Ureter (tissue), 1 donor: Measurements from ENCODE around the gene SGPL1. TPM values are rescaled to one million over a fixed set of nuclear protein-coding genes. Genes with fewer than 3 reads are reported as not detected.

Experiments
- DNase-seq: peaks from one replicate; pipeline ENCODE4 v3.0.0-alpha.2; 2020; ENCODE audit warnings: low spot score
- total RNA-seq: library from RNA; stranded (reverse); gene quantifications from one replicate; pipeline ENCODE4 v1.2.4, GENCODE V29; 2023
- donor health status: DM: yes; HTN: yes; CAD: no.

SGPL1 gene
- total RNA-seq, 1 donor from 2014 or later = 180 TPM

- DNase-seq = no peak
These were observed 69.0 kb downstream of the SGPL1 start for GRCh38 chr10:70884741-70885140.

DNA sequence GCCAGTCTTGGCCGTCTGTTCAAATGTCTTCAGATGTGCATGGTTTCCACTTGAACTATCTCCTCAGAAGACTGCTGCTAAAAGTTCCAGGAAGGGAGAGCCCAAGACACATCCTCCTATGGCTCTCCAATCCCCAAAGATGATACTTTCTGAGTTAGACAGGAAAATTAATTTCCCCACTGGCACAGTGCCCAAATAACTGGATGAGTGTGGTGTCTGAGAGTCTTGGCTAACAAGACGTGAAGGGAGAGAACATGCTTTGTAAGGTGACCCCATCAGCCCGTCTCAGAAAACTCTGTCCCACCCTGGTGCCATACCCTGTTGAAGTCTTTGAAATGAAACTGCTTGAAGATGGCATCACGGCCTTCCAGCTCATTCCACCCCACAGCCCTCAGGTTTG is 69.7 kb downstream of the SGPL1 start:
- DNase-seq = no peak

GRCh38 chr10:70885931-70886903 is 70.5 kb downstream of the SGPL1 start:
- DNase-seq = no peak

GRCh38 chr10:70886921-70887665 is 71.3 kb downstream of the SGPL1 start:
- no peak for DNase-seq

DNA sequence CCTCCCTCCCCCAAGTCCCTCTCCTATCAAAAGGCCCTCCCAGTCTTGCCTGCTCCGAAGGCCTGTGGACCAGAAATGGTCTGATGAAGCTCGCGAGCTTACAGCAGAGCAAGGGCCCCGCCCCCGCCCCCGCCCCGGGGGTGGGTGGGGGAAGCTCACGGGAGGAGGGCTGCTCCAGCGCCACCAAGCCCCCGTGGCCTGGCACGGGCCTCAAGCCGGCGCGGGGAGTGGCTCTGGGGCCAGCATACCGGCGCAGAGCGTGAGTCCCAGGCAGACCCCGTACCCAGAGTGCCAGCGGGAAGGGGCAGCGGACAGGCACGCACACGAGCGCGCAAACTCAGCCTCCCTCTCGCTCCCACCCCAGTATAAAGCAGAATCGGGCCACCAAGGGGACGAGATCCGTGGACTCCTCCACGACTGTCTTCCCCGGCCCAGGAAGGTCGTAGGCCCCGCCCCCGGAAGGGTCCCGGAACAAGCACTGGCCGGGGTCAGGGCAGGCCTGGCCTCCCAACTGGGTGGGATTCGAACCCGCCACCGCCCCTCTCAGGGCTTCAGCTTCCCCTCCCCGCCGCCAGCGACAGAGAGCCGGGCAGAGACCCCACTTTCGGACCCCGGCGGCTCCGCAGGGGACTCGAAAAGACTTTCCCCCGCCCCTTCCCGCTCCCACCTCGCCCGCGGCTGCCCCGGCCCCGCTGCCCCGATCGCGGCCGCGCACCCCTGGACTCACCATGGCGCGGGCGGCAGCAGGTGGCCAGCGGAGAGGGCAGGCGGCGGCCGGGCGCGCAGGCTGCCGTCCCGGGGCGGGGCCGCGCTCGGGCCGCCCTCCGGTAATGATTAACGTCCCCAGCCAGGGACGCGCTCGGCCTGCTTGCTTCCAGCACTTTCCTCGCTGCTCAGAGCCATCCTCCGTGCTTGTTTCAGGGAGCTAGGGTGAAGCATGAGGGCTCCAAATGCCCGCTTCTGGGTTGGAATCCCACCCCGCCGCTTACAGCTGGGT is 72.4 kb downstream of the SGPL1 start, which contains the start of gene PCBD1:
Gene PCBD1, minus strand, starts transcription at position 762 of the 997 bp plus-strand sequence. Its CDS starts 32 bp downstream, at position 730.
- peak; percentile 78 for DNase-seq

DNA sequence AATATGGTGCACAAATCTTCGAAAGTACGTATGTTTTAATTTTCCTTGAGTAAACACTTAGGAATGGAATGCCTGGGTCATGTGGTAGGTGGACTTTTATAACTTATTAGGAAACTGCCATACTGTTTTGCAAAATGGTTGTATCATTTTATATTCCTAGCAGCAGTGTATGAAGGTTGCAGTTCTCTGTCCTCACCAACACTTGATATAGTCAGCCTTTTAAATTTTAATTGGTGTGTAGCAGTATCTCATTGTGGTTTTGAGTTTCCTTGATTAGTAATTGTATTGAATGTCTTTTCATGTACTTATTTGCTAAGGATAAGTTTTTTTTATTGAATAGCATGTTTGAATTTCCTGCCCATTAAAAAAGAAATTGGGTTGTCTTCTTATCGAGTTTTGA is 73.5 kb downstream of the SGPL1 start:
- no peak for DNase-seq

DNA sequence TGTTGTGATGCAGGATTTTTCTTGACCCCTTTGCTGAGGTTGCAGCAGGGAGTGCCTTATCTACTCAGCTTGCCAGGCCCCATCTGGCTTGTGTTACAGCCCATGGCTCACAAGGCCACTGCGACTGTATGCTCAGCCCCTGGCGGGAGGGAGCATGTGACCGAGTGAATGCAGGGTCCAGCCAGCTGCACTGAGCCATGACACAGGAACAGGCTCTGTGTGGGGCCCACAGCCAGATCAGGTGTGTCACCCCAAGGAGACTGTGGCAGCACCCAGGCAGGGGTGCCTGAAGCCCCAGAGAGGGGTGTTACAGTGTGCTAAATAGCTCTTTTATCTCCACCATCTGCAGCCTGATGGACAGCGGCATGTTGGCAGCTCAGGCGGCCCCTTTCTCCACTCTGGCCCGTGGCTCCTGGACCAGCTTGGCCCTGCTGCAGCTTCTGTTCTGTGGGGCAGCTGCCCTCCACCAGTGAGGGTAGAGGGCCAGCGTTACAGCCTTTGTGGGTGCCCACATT is 75.2 kb downstream of the SGPL1 start:
- DNase-seq = no peak

DNA sequence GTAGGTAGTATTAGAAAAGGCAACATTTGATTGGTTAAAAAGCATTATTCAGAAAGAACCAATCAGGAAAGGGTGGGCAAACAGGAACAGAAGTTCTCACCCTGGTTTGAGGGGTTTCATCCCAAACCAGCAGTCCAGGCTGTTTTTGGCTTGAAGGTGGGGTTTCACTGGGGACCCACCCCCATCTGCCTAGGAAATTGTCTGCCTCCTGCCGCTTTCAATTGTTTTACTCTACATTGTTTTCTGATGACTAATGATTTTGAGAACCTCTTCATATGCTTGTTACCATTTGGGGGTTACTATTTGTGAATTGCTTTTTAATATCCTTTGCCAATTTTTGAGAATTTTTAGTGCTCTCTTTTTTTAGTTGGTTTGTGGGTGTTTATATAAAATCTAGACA is 75.9 kb downstream of the SGPL1 start:
- DNase-seq = no peak

DNA sequence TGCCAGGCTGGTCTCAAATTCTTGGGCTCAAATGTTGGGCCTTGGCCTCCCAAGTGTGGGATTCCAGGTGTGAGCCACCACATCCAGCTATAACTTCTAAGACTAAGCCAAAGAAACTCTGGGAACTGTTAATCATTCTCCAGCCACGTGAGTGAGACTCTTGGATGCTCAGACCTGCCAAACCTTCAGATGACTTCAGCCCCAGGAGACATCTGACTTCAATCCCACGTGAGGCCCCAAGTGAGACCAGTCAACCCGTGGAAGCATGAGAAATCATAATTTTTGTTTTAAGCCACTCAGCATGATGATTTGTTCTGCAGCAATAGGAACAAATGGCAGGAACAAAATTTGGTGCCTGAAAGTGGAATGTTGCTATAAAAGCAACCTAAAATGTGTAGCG is 76.9 kb downstream of the SGPL1 start:
- DNase-seq = no peak

DNA sequence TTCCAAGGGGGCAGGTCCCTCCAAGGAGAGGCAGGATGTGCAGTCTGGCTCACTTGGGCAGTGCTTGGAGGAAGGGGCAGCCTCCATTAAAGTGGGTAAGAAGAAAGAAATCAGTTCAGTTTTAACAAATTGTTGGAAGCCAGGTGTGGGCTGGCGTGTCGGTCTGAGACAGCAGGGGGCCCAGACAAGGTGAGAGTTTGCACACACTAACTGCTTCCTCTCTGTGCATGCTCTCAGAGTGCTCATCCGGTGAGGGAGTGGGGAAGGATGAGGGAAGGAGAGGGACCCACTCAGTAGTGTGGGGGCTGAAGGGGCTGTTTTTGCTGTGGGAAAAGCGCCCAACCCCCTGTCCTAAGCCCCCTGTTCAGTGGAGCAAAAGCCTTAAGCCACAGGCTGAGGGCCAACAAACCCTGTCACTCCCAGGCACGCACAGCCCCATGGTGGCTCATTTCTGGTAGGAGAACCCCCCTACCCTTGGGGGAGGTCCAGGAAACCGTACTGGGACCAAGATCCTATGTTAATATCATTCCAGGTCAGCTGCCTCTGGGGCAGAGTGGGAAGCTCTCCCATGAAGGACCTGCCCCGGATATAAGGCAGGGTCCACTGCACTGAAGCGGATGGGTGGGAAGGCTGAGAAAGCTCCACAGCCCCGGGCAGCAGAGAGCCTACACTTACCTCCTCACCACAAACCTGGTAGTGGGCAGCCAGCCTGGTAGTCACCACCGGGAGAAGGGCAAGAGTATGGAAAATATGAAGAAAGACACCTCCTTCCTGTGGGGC is 77.7 kb downstream of the SGPL1 start:
- no peak for DNase-seq

GRCh38 chr10:70894416-70894815 is 78.7 kb downstream of the SGPL1 start:
- no peak for DNase-seq

- DNase-seq = no peak
These were observed 80.8 kb downstream of the SGPL1 start for GRCh38 chr10:70896551-70896950.

DNA sequence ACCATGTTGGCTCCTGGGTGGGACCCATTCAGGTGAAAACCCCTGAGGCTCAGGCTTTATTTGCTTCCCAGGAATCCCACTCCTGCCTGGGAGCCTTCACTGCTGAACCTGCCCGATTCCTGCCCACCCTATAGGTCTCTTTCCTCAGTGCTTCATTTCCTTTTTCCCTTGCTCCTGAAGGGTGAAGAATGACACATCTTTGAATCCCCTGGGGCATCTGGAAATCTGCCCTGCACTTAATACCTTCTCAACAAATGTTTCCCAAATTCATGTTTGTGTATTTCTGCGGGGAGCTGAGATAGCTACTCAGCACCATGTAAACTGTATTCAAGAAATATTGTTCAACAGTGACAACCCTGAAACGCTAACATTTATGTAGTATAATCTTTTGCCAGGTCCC is 82.9 kb downstream of the SGPL1 start:
- no peak for DNase-seq

DNA sequence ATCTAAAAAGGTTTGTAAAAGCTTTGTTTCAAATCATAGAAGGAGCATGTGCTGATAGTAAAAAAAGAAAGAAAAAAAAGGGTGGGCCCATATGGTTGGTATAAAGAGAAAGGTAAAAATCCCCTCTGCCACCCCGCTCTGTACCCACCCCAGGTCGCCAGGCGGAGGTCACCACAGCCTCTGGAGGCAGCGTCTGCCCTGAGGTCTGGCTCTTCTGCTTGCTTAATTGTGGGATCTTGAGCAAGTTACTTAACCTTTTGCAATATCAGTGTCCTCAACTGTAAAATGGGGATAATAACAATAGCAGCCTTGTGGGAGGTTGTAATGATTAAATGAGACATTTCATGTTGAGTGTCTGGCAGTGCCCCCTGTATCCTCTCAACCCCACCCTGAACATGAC is 83.3 kb downstream of the SGPL1 start:
- DNase-seq = no peak

DNA sequence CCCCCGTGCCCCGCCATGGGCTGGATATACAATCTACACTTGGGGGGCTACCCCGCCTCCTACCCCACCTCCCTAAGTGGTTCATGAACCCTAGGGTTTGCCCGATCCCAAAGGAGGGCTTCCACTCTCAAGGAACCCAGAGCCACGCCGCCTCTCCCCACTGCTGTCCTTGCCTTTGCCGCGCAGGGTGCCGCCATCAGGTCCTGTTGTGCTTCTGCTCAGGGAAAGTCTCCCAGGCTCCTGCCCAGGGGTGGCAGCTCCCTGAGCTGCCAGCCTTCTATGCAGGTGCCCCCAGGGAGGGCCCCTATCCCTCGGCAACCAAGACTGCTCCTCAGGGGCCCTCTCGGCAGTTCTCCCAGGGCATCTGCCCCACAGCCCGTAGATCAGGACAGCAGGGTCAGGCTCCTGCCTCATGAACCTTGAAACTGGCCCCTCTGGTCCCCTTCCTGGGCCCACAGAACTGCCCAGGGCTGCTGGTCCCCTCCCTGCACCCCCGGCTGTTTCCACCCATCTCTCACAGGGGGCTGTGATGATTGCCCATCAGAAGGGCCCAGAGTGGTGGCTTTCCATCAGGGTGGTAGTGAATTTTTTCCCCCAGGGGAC is 85.6 kb downstream of the SGPL1 start:
- no peak for DNase-seq

GRCh38 chr10:70902661-70903261 is 87.0 kb downstream of the SGPL1 start:
- no peak for DNase-seq

DNA sequence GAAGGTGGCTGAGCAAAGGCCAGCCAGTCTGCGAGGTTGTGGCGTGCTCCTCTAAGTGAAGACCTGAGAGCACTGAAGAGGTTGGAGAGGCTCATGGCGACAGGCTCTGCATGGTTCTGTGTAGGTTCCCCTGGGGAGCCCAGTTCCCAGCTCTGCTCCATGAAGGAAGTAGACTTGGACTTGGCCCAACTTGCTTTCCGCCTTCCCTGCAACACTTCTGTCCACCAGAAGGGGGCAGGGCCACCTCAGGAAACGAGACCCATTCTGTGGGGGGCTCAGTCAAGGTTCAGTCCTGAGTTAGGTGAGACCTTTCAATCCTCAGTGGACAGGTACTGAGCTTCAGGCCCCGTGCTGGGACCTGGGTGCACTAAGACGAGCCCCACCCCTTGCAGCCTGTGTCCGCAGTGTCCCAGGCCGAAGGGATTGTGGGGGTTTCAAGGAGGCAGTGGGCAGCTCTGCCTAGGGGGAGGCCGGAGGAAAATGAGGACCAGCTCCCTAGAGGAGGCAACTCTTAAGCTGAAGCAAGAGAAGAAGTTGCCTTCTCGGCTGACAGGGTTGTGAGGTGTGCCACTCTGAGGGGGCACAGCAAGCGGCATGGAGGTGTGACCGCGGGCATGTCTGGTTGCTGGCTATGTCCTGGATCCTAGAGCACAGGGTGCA is 87.6 kb downstream of the SGPL1 start:
- DNase-seq = peak; percentile 71

DNA sequence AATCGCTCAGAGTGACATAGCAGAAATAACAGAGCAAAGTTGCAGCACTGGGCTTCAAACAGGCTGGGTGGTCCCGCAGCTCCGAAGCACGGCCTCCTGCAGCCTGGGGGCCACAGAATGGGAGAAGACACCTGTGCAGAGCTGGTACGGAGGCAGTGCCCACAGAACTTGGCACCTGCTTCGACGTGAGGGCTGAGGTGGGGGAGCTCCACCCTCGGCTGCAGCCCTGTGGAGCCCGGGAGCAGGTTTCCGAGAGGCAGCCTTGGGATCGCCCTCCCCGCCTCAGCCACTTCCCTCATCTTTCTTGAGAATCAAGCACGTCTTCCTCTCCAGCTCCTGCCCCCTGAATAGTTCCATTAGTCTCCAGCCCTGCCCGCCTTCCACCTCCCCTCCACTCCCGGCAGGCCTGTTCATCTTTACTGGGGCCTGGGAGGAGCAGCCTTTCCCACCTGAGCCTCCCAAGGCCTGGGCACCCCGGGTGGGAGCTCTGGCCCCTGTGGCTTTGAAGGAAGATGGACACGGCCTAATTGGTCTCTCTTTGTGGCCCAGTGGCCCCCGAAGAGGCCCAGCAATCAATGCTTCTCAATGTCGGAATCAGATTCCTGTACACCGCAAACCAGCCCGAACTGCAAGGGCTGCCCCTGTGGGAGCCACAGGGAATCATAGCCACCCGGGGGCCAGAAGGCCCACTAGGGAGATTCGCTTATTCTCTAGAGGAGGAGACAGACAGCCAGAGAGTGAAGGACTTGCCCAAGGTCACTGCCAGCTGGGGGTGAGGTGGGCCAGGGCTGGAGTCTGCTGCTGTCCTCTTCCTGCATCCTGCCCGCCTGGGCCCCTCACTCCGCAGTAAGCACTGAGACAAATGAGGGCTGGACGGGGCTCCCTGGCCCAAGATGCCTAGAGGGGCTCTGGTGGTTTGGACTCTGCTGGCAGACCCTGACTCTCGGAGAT is 89.6 kb downstream of the SGPL1 start:
- DNase-seq = no peak
